HCT116 (cell line): ENCODE measurements around the gene ARHGEF35.
"Not testable (repeated sequence)": the region's sequence is repeated elsewhere in the genome, so short reads cannot be mapped to it uniquely, and the experiment has no call there.

Source experiments
- CTCF ChIP-seq, 3 experiments: fragments of 200-600 bp in 1 of 3; sonication (generic) in 1 of 3; IDR thresholded peaks in 2 of 3; conservative IDR thresholded peaks in 1 of 3; 2 replicates each; pipeline ENCODE4 v1.5.1; 2012 to 2017; ENCODE audit warnings: low read depth in 2 of 3, low read length in 2 of 3, antibody characterized with exemption in 1 of 3, borderline replicate concordance in 1 of 3, control low read depth in 1 of 3, mild to moderate bottlenecking in 1 of 3, mixed read lengths in 1 of 3, mixed run types in 1 of 3, moderate library complexity in 1 of 3; ENCODE audit not compliant: insufficient read depth in 1 of 3
- EZH2 ChIP-seq: fragments of 200-600 bp; sonication (generic); IDR thresholded peaks from 2 replicates; pipeline ENCODE4 v1.6.1; 2017; ENCODE audit warnings: antibody characterized with exemption, mixed run types
- EZH2phosphoT487 ChIP-seq: fragments of 200-600 bp; IDR thresholded peaks from 2 replicates; pipeline ENCODE4 v1.6.1; 2018; ENCODE audit warnings: antibody characterized with exemption, borderline replicate concordance
- SIN3A ChIP-seq: IDR thresholded peaks from 2 replicates; pipeline ENCODE4 v1.6.1; 2012; ENCODE audit warnings: low read depth
- TF ChIP-seq, protein P1 (sequence below): IDR thresholded peaks from 2 replicates; pipeline ENCODE4 v1.6.1; 2012

DNA sequence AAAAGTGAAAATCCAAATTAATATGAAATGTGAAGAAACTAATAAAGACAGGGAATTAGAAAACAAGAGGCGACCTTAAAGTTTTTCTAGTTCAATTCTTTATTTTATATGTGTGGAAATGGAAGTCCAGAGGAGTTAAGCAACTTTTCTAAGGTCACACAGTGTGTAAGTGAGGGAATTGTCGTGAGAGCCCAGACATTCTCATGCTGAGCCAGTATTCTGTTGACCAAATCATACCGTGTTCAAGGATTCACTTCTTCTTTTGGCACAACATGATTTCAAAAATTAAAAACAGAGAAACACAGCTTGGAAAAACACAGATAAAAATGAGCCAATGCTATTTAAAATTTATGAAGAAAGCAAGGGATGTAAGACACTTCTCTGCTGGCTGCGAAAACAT is 31.2 kb upstream of the ARHGEF35 start:
- TF ChIP-seq CTCF (IDR thresholded peaks at IDR 0.05 in 2 of 3, conservative IDR thresholded peaks at IDR 0.05 in 1 of 3; ENCODE audit: borderline replicate concordance in 1 of 3, insufficient read depth in 1 of 3, low read depth in 2 of 3, low read length in 2 of 3); EZH2phosphoT487; SIN3A; EZH2: not testable (repeated sequence)
- TF ChIP-seq, protein P1, sequence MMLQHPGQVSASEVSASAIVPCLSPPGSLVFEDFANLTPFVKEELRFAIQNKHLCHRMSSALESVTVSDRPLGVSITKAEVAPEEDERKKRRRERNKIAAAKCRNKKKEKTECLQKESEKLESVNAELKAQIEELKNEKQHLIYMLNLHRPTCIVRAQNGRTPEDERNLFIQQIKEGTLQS = not testable (repeated sequence)
